ENCODE measurements around the gene ESR2. TPM values are rescaled to one million over a fixed set of nuclear protein-coding genes. Genes with fewer than 3 reads are reported as not detected.
"Not testable (repeated sequence)": the region's sequence is repeated elsewhere in the genome, so short reads cannot be mapped to it uniquely, and the experiment has no call there.

ESR2 gene
- total RNA-seq (2014; rRNA removed; shearing (Covaris generic)), result 0.74 TPM in 1 of 2 replicates, not detected in the other

- peak; percentile 35 for DNase-seq (ENCODE audit: low read depth)
Observed at GRCh38 chr14:64293976-64294671, at the start of gene ESR2. TSS of gene ESR2 (minus strand) at chr14:64294371. CDS start at chr14:64282985, 11,386 bp downstream.

GRCh38 chr14:64340560-64341196, 46.5 kb upstream of the ESR2 start:
- no peak for DNase-seq (ENCODE audit: low read depth)

- peak; percentile 99 for DNase-seq (ENCODE audit: low read depth)
Observed at GRCh38 chr14:64338616-64339316, 44.6 kb upstream of the ESR2 start.

- peak; percentile 75 for DNase-seq (ENCODE audit: low read depth)
Observed at GRCh38 chr14:64337888-64338615, 43.9 kb upstream of the ESR2 start.

- DNase-seq (ENCODE audit: low read depth), result no peak
Observed at GRCh38 chr14:64329149-64329548, 35.0 kb upstream of the ESR2 start.

- DNase-seq (ENCODE audit: low read depth), result no peak
Observed at GRCh38 chr14:64326502-64326901, 32.3 kb upstream of the ESR2 start.

- peak; percentile 19 for DNase-seq (ENCODE audit: low read depth)
Observed at GRCh38 chr14:64324895-64325294, 30.7 kb upstream of the ESR2 start.

- DNase-seq (ENCODE audit: low read depth), result no peak
Observed at GRCh38 chr14:64324461-64324860, 30.3 kb upstream of the ESR2 start.

GRCh38 chr14:64320362-64320761, 26.2 kb upstream of the ESR2 start:
- DNase-seq (ENCODE audit: low read depth), result not testable (repeated sequence)

GRCh38 chr14:64318695-64319094, 24.5 kb upstream of the ESR2 start:
- DNase-seq (ENCODE audit: low read depth), result not testable (repeated sequence)

- DNase-seq (ENCODE audit: low read depth), result peak; percentile 44
Observed at GRCh38 chr14:64303471-64303917, 9.3 kb upstream of the ESR2 start.

GRCh38 chr14:64298773-64299172, 4.6 kb upstream of the ESR2 start:
- DNase-seq (ENCODE audit: low read depth), result no peak

- DNase-seq (ENCODE audit: low read depth), result peak; percentile 21
Observed at GRCh38 chr14:64296561-64296960, 2.4 kb upstream of the ESR2 start.

GRCh38 chr14:64294672-64295413, 672 bp upstream of the ESR2 start:
- DNase-seq (ENCODE audit: low read depth), result peak; percentile 79

- DNase-seq (ENCODE audit: low read depth), result no peak
Observed at GRCh38 chr14:64292197-64292596, 2.0 kb downstream of the ESR2 start.

GRCh38 chr14:64289571-64289970, 4.6 kb downstream of the ESR2 start:
- DNase-seq (ENCODE audit: low read depth), result no peak

- no peak for DNase-seq (ENCODE audit: low read depth)
Observed at GRCh38 chr14:64281805-64282204, 12.4 kb downstream of the ESR2 start.

- DNase-seq (ENCODE audit: low read depth), result peak; percentile 68
Observed at GRCh38 chr14:64279704-64280668, 14.2 kb downstream of the ESR2 start.

GRCh38 chr14:64278458-64278857, 15.7 kb downstream of the ESR2 start:
- no peak for DNase-seq (ENCODE audit: low read depth)

GRCh38 chr14:64272019-64272418, 22.2 kb downstream of the ESR2 start:
- DNase-seq (ENCODE audit: low read depth), result no peak
